ENCODE measurements around the gene ZNF460. TPM values are rescaled to one million over a fixed set of nuclear protein-coding genes. Genes with fewer than 3 reads are reported as not detected.
"Not testable (repeated sequence)": the region's sequence is repeated elsewhere in the genome, so short reads cannot be mapped to it uniquely, and the experiment has no call there.

ZNF460 gene
- total RNA-seq, 2 donors from 2014 or later, result 66.0 to 80.4 TPM

GRCh38 chr19:57269515-57270250 is 10.6 kb upstream of the ZNF460 start:
- peak; percentile 81 to 87 for ATAC-seq
- peaks cover 61 to 73% of the 10 kb centered on the region in 2 donors for H3K36me3 Mint-ChIP-seq
- peak overlapping the region in 1 of 2 donors; percentile 83 for H3K27ac Mint-ChIP-seq
- no peak for DNase-seq (ENCODE audit: low spot score in 2 of 2)
- H3K9me3 Mint-ChIP-seq, result peaks cover 32 to 39% of the 10 kb centered on the region in 2 donors

GRCh38 chr19:57271280-57271679 is 9.0 kb upstream of the ZNF460 start:
- no peak for ATAC-seq
- peaks cover 49 to 65% of the 10 kb centered on the region in 2 donors for H3K36me3 Mint-ChIP-seq
- no peak for DNase-seq (ENCODE audit: low spot score in 2 of 2)
- peaks cover 16 to 23% of the 10 kb centered on the region in 2 donors for H3K9me3 Mint-ChIP-seq
- H3K27ac Mint-ChIP-seq, result no peak overlapping the region

- H3K36me3 Mint-ChIP-seq, result peaks cover 36 to 63% of the 10 kb centered on the region in 2 donors
- no peak for ATAC-seq
- H3K27ac Mint-ChIP-seq, result peak overlapping the region in 1 of 2 donors; percentile 55
- no peak for DNase-seq (ENCODE audit: low spot score in 2 of 2)
- H3K9me3 Mint-ChIP-seq, result peaks cover 12 to 14% of the 10 kb centered on the region in 2 donors
Measured at GRCh38 chr19:57273014-57273413, 7.3 kb upstream of the ZNF460 start.

GRCh38 chr19:57276430-57276829 is 3.9 kb upstream of the ZNF460 start:
- no peak for DNase-seq (ENCODE audit: low spot score in 2 of 2)
- no peak overlapping the region for H3K27ac Mint-ChIP-seq
- H3K36me3 Mint-ChIP-seq, result peaks cover 27 to 52% of the 10 kb centered on the region in 2 donors
- peaks cover 3 to 16% of the 10 kb centered on the region in 2 donors for H3K9me3 Mint-ChIP-seq
- no peak for ATAC-seq

GRCh38 chr19:57278481-57278880 is 1.8 kb upstream of the ZNF460 start:
- Mint-ChIP-seq H3K36me3 (peaks cover 10 to 34% of the 10 kb centered on the region in 2 donors), H3K27ac (peak overlapping the region in 1 of 2 donors; percentile 57)
- not testable (repeated sequence) for H3K9me3 Mint-ChIP-seq; ATAC-seq; DNase-seq (ENCODE audit: low spot score in 2 of 2)

GRCh38 chr19:57279418-57280164 is 694 bp upstream of the ZNF460 start:
- Mint-ChIP-seq H3K9me3 (peaks cover 0 to 5% of the 10 kb centered on the region in 2 donors), H3K36me3 (peaks cover 5 to 37% of the 10 kb centered on the region in 2 donors), H3K27ac (no peak overlapping the region)
- ATAC-seq, result peak; percentile 76 to 80
- peak; percentile 74 to 86 for DNase-seq (ENCODE audit: low spot score in 2 of 2)

GRCh38 chr19:57280962-57281400 is 696 bp downstream of the ZNF460 start:
- peak in 1 of 2 donors; percentile 40 for DNase-seq (ENCODE audit: low spot score in 2 of 2)
- peaks cover 0 to 15% of the 10 kb centered on the region in 2 donors for H3K9me3 Mint-ChIP-seq
- H3K27ac Mint-ChIP-seq, result no peak overlapping the region
- no peak for ATAC-seq
- H3K36me3 Mint-ChIP-seq, result peaks cover 16 to 45% of the 10 kb centered on the region in 2 donors

- Mint-ChIP-seq H3K27ac (no peak overlapping the region), H3K9me3 (peaks cover 3 to 21% of the 10 kb centered on the region in 2 donors), H3K36me3 (peaks cover 26 to 46% of the 10 kb centered on the region in 2 donors)
- DNase-seq (ENCODE audit: low spot score in 2 of 2) (peak in 1 of 2 donors; percentile 58), ATAC-seq (peak; percentile 9 to 53)
Measured at GRCh38 chr19:57282011-57282643, 1.8 kb downstream of the ZNF460 start.

GRCh38 chr19:57288373-57288772 is 8.1 kb downstream of the ZNF460 start:
- Mint-ChIP-seq H3K9me3 (peaks cover 39 to 45% of the 10 kb centered on the region in 2 donors), H3K36me3 (peaks cover 77 to 95% of the 10 kb centered on the region in 2 donors), H3K27ac (no peak overlapping the region)
- ATAC-seq (no peak), DNase-seq (ENCODE audit: low spot score in 2 of 2) (no peak)

- no peak overlapping the region for H3K27ac Mint-ChIP-seq
- DNase-seq (ENCODE audit: low spot score in 2 of 2) (no peak), ATAC-seq (no peak)
- H3K9me3 Mint-ChIP-seq, result peaks cover 51 to 55% of the 10 kb centered on the region in 2 donors
- H3K36me3 Mint-ChIP-seq, result peaks cover 91 to 96% of the 10 kb centered on the region in 2 donors
Measured at GRCh38 chr19:57290970-57291369, 10.7 kb downstream of the ZNF460 start.

- DNase-seq (ENCODE audit: low spot score in 2 of 2) (no peak), ATAC-seq (no peak)
- no peak overlapping the region for H3K27ac Mint-ChIP-seq
- H3K36me3 Mint-ChIP-seq, result peaks cover 91 to 96% of the 10 kb centered on the region in 2 donors
- H3K9me3 Mint-ChIP-seq, result peaks cover 52 to 54% of the 10 kb centered on the region in 2 donors
Measured at GRCh38 chr19:57292547-57292946, 12.3 kb downstream of the ZNF460 start.

- peaks cover 56% of the 10 kb centered on the region in 2 donors for H3K9me3 Mint-ChIP-seq
Measured at GRCh38 chr19:57293719-57294118, 13.4 kb downstream of the ZNF460 start.

GRCh38 chr19:57302020-57302465 is 21.8 kb downstream of the ZNF460 start:
- peaks cover 17 to 22% of the 10 kb centered on the region in 2 donors for H3K9me3 Mint-ChIP-seq
- peaks cover 59 to 72% of the 10 kb centered on the region in 2 donors for H3K36me3 Mint-ChIP-seq
- ATAC-seq (no peak), DNase-seq (ENCODE audit: low spot score in 2 of 2) (no peak)
- peak overlapping the region in 1 of 2 donors; percentile 45 for H3K27ac Mint-ChIP-seq

More at GRCh38 chr19:57293719-57294118, 13.4 kb downstream of the ZNF460 start:
- Mint-ChIP-seq H3K27ac (no peak overlapping the region), H3K36me3 (peaks cover 86 to 96% of the 10 kb centered on the region in 2 donors)
- ATAC-seq, result no peak
- no peak for DNase-seq (ENCODE audit: low spot score in 2 of 2)

GRCh38 chr19:57302727-57303401 is 22.6 kb downstream of the ZNF460 start:
- H3K36me3 Mint-ChIP-seq, result peaks cover 51 to 64% of the 10 kb centered on the region in 2 donors
- ATAC-seq, result no peak
- peaks cover 13 to 15% of the 10 kb centered on the region in 2 donors for H3K9me3 Mint-ChIP-seq
- peak overlapping the region; percentile 45 to 50 for H3K27ac Mint-ChIP-seq
- no peak for DNase-seq (ENCODE audit: low spot score in 2 of 2)

GRCh38 chr19:57305056-57305455 is 24.8 kb downstream of the ZNF460 start:
- H3K9me3 Mint-ChIP-seq, result peaks cover 18% of the 10 kb centered on the region in 2 donors
- no peak for ATAC-seq

GRCh38 chr19:57308514-57308913 is 28.2 kb downstream of the ZNF460 start:
- Mint-ChIP-seq H3K9me3 (peaks cover 16 to 28% of the 10 kb centered on the region in 2 donors), H3K36me3 (peaks cover 13 to 28% of the 10 kb centered on the region in 2 donors), H3K27ac (no peak overlapping the region)
- DNase-seq (ENCODE audit: low spot score in 2 of 2) (no peak), ATAC-seq (no peak)

More at GRCh38 chr19:57305056-57305455, 24.8 kb downstream of the ZNF460 start:
- peaks cover 42 to 59% of the 10 kb centered on the region in 2 donors for H3K36me3 Mint-ChIP-seq
- H3K27ac Mint-ChIP-seq, result no peak overlapping the region
- DNase-seq (ENCODE audit: low spot score in 2 of 2), result no peak
